Stimulated activated CD8-positive, alpha-beta memory T cell treated with anti-CD3 and anti-CD28 coated beads, Interleukin-7, amount 100 ng/mL, for 48 hours (primary cell): ENCODE results near the gene NR6A1.
A peak's percentile ranks its signal among the peaks of the same experiment; 100 is the strongest.

ENCODE experiments used
- DNase-seq, 2 donors: peaks; one replicate each; pipeline ENCODE4 v3.0.0-alpha.2; 2020; ENCODE audit warnings: low read depth in 1 of 2; ENCODE audit errors: extremely low read depth in 1 of 2

NR6A1 gene

GRCh38 chr9:124593200-124593599 lies 177.9 kb downstream of the NR6A1 start:
- DNase-seq, result no peak

- DNase-seq, result no peak
Measured at GRCh38 chr9:124590889-124591641, 180.0 kb downstream of the NR6A1 start.

GRCh38 chr9:124584631-124585030 lies 186.5 kb downstream of the NR6A1 start:
- no peak for DNase-seq

- DNase-seq, result no peak
Measured at GRCh38 chr9:124583134-124583533, 188.0 kb downstream of the NR6A1 start.

GRCh38 chr9:124580186-124580585 lies 190.9 kb downstream of the NR6A1 start:
- no peak for DNase-seq

- DNase-seq, result no peak
Measured at GRCh38 chr9:124576751-124577150, 194.4 kb downstream of the NR6A1 start.

GRCh38 chr9:124574534-124575375 lies 196.4 kb downstream of the NR6A1 start:
- no peak for DNase-seq

- DNase-seq, result no peak
Measured at GRCh38 chr9:124570942-124571666, 200.0 kb downstream of the NR6A1 start.

- DNase-seq, result no peak
Measured at GRCh38 chr9:124569942-124570341, 201.2 kb downstream of the NR6A1 start.

- DNase-seq, result no peak
Measured at GRCh38 chr9:124567362-124567761, 203.7 kb downstream of the NR6A1 start.

GRCh38 chr9:124562328-124562727 lies 208.8 kb downstream of the NR6A1 start:
- DNase-seq, result no peak

GRCh38 chr9:124559871-124560270 lies 211.2 kb downstream of the NR6A1 start:
- DNase-seq, result no peak

GRCh38 chr9:124558777-124559470 lies 212.2 kb downstream of the NR6A1 start:
- DNase-seq, result no peak

GRCh38 chr9:124557895-124558294 lies 213.2 kb downstream of the NR6A1 start:
- DNase-seq, result no peak

- DNase-seq, result no peak
Measured at GRCh38 chr9:124555043-124555442, 216.1 kb downstream of the NR6A1 start.

- no peak for DNase-seq
Measured at GRCh38 chr9:124553738-124554137, 217.4 kb downstream of the NR6A1 start.

- no peak for DNase-seq
Measured at GRCh38 chr9:124552273-124552605, 218.9 kb downstream of the NR6A1 start.

GRCh38 chr9:124551472-124552272 lies 219.4 kb downstream of the NR6A1 start:
- peak in 1 of 2 donors; percentile 7 for DNase-seq

- DNase-seq, result no peak
Measured at GRCh38 chr9:124550072-124550471, 221.0 kb downstream of the NR6A1 start.

- no peak for DNase-seq
Measured at GRCh38 chr9:124549016-124549415, 222.1 kb downstream of the NR6A1 start.
